ENCODE data around the gene PIK3C2B. TPM values are rescaled to one million over a fixed set of nuclear protein-coding genes. Genes with fewer than 3 reads are reported as not detected.

PIK3C2B gene
- total RNA-seq, 1 experiment from 2014 or later: 52.4 TPM

- intact Hi-C loops (cut with micrococcal nuclease; ENCODE audit: unreplicated experiment): loop anchor here (1.0 to 2.0 kb wide), 3 partner anchors 9 to 55 kb away; partner anchors contain the start of gene PIK3C2B
These were observed 46.9 kb downstream of the PIK3C2B start for GRCh38 chr1:204447736-204448135.

DNA sequence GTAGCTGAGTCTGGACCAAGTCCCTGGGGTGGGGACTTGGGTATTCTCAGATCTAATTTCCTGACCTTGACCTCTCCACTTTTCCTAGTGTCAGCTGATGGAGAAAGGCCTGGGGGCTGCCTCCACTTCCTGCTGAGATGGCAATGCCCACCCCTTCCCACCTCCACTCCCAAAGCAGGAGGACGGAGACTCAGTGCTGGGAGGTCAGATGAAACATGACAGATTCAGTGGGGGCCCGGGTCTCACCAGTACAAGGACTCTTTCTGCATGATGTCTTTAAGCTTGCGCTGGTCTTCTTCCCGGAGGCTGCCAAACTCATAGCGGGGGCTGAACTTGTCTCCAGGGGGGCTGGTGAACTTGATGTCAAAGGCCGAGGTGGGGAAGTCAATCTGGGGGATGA, 47.4 kb downstream of the PIK3C2B start:
- DNase-seq: no peak
- Histone ChIP-seq H3K27me3 (ENCODE audit: insufficient read depth, low read depth) (no peaks in the 10 kb centered on the region), H3F3A (ENCODE audit: insufficient read depth, low read depth) (peaks cover 82% of the 10 kb centered on the region), H3K9me2 (ENCODE audit: insufficient read depth) (no peaks in the 10 kb centered on the region), H3K27ac (no peak overlapping the region), H3K79me2 (ENCODE audit: low read depth) (peaks cover 41% of the 10 kb centered on the region), H3K36me3 (ENCODE audit: low read depth) (peaks cover 61% of the 10 kb centered on the region), H3K4me1 (replicated peaks; ENCODE audit: insufficient read depth) (peaks cover 73% of the 10 kb centered on the region), H2AFZ (no peak overlapping the region), H3K4me2 (no peak overlapping the region), H3K4me3 (no peak overlapping the region), H3K9me3 (ENCODE audit: insufficient read depth, low read depth) (peaks cover 13% of the 10 kb centered on the region), H4K20me1 (ENCODE audit: insufficient read depth) (no peaks in the 10 kb centered on the region)
- intact Hi-C loops (cut with micrococcal nuclease; ENCODE audit: unreplicated experiment): no loop called here
- TF ChIP-seq CTCF (conservative IDR thresholded peaks at IDR 0.05): no peak
- no peak for TF ChIP-seq EZH2 (IDR thresholded peaks at IDR 0.05; ENCODE audit: low read depth)
- no TSS peak for BruUV-seq (replicated peaks)
- ChIA-PET CTCF (interaction anchor here (1.5 to 3.8 kb wide), 2 partner anchors 8 to 46 kb away, joined by 3 to 27 read pairs; partner anchors contain the start of gene PIK3C2B), POLR2A (ENCODE audit: unreplicated experiment) (interaction anchor here (0.6 kb wide), 1 partner anchor 221 kb away, joined by 3 read pairs; no protein-coding TSS in a partner anchor)

More at GRCh38 chr1:204447736-204448135, 46.9 kb downstream of the PIK3C2B start:
- CTCF ChIA-PET: interaction anchor here (0.6 to 3.8 kb wide), 4 partner anchors 9 to 58 kb away, joined by 3 to 27 read pairs (median 4); partner anchors contain the start of gene PIK3C2B
- BruUV-seq (replicated peaks): no TSS peak
- Histone ChIP-seq H3K36me3 (ENCODE audit: low read depth) (peaks cover 56% of the 10 kb centered on the region), H3K27me3 (ENCODE audit: insufficient read depth, low read depth) (no peaks in the 10 kb centered on the region), H3K9me3 (ENCODE audit: insufficient read depth, low read depth) (peaks cover 13% of the 10 kb centered on the region), H3K4me1 (replicated peaks; ENCODE audit: insufficient read depth) (peaks cover 73% of the 10 kb centered on the region), H3K4me2 (no peak overlapping the region), H3K4me3 (no peak overlapping the region), H2AFZ (no peak overlapping the region), H3K9me2 (ENCODE audit: insufficient read depth) (no peaks in the 10 kb centered on the region), H3F3A (ENCODE audit: insufficient read depth, low read depth) (peaks cover 82% of the 10 kb centered on the region), H3K79me2 (ENCODE audit: low read depth) (peaks cover 37% of the 10 kb centered on the region), H4K20me1 (ENCODE audit: insufficient read depth) (no peaks in the 10 kb centered on the region), H3K27ac (peak overlapping the region; percentile 98)
- TF ChIP-seq CTCF (conservative IDR thresholded peaks at IDR 0.05) (no peak), EZH2 (IDR thresholded peaks at IDR 0.05; ENCODE audit: low read depth) (no peak)
- POLR2A ChIA-PET (ENCODE audit: unreplicated experiment): interaction anchor here (0.6 kb wide), 1 partner anchor 221 kb away, joined by 3 read pairs; no protein-coding TSS in a partner anchor
- DNase-seq: no peak

- ChIA-PET CTCF (interaction anchor here (0.5 to 3.8 kb wide), 5 partner anchors 8 to 76 kb away, joined by 3 to 27 read pairs (median 3); partner anchors contain the start of gene PIK3C2B), POLR2A (ENCODE audit: unreplicated experiment) (no interaction called here)
- intact Hi-C loops (cut with micrococcal nuclease; ENCODE audit: unreplicated experiment): no loop called here
- Histone ChIP-seq H3K27me3 (ENCODE audit: insufficient read depth, low read depth) (no peaks in the 10 kb centered on the region), H3K4me2 (no peak overlapping the region), H3F3A (ENCODE audit: insufficient read depth, low read depth) (peaks cover 77% of the 10 kb centered on the region), H3K36me3 (ENCODE audit: low read depth) (peaks cover 62% of the 10 kb centered on the region), H3K9me2 (ENCODE audit: insufficient read depth) (no peaks in the 10 kb centered on the region), H3K27ac (no peak overlapping the region), H3K4me3 (no peak overlapping the region), H3K4me1 (replicated peaks; ENCODE audit: insufficient read depth) (peaks cover 73% of the 10 kb centered on the region), H2AFZ (no peak overlapping the region), H3K79me2 (ENCODE audit: low read depth) (peaks cover 47% of the 10 kb centered on the region), H3K9me3 (ENCODE audit: insufficient read depth, low read depth) (peaks cover 13% of the 10 kb centered on the region), H4K20me1 (ENCODE audit: insufficient read depth) (no peaks in the 10 kb centered on the region)
- no TSS peak for BruUV-seq (replicated peaks)
- TF ChIP-seq CTCF (conservative IDR thresholded peaks at IDR 0.05) (peak; percentile 57), EZH2 (IDR thresholded peaks at IDR 0.05; ENCODE audit: low read depth) (no peak)
- peak in 1 of 2 experiments; percentile 34 for DNase-seq
These were observed 48.0 kb downstream of the PIK3C2B start for GRCh38 chr1:204446413-204447111.

All from PC-9 (cell line).